HG03097 (cell line): Measurements from ENCODE around the gene SKA1.

ENCODE experiments used
- ATAC-seq: cut with Tn5 transposase; IDR thresholded peaks from one replicate; pipeline ENCODE4 v1.9.1; 2021; ENCODE audit not compliant: unreplicated experiment, low FRiP score

SKA1 gene

GRCh38 chr18:50374753-50375391 is at the start of gene SKA1:
Gene SKA1, plus strand, starts transcription at chr18:50375046. Its CDS starts 785 bp downstream, at chr18:50375831.
- peak; percentile 89 for ATAC-seq

- ATAC-seq = no peak
These were observed 46.9 kb upstream of the SKA1 start for GRCh38 chr18:50327983-50328382.

- ATAC-seq = no peak
These were observed 44.7 kb upstream of the SKA1 start for GRCh38 chr18:50330176-50330575.

- no peak for ATAC-seq
These were observed 43.2 kb upstream of the SKA1 start for GRCh38 chr18:50331691-50332090.

GRCh38 chr18:50334546-50335152 is 40.2 kb upstream of the SKA1 start:
- peak; percentile 65 for ATAC-seq

GRCh38 chr18:50338122-50338521 is 36.7 kb upstream of the SKA1 start:
- no peak for ATAC-seq

GRCh38 chr18:50338715-50339114 is 36.1 kb upstream of the SKA1 start:
- ATAC-seq = no peak

GRCh38 chr18:50340078-50340477 is 34.8 kb upstream of the SKA1 start:
- no peak for ATAC-seq

- no peak for ATAC-seq
These were observed 33.4 kb upstream of the SKA1 start for GRCh38 chr18:50341443-50341842.

- ATAC-seq = no peak
These were observed 24.1 kb upstream of the SKA1 start for GRCh38 chr18:50350699-50351098.

- peak; percentile 76 for ATAC-seq
These were observed 18.6 kb upstream of the SKA1 start for GRCh38 chr18:50356036-50356945.

GRCh38 chr18:50358844-50359243 is 16.0 kb upstream of the SKA1 start:
- ATAC-seq = no peak

GRCh38 chr18:50359806-50360205 is 15.0 kb upstream of the SKA1 start:
- ATAC-seq = no peak

GRCh38 chr18:50360611-50361010 is 14.2 kb upstream of the SKA1 start:
- ATAC-seq = no peak

- ATAC-seq = no peak
These were observed 5.2 kb upstream of the SKA1 start for GRCh38 chr18:50369672-50370071.

GRCh38 chr18:50372743-50373142 is 2.1 kb upstream of the SKA1 start:
- no peak for ATAC-seq

GRCh38 chr18:50373561-50374219 is 1.2 kb upstream of the SKA1 start:
- no peak for ATAC-seq

GRCh38 chr18:50374220-50374752 is 560 bp upstream of the SKA1 start:
- ATAC-seq = peak; percentile 15

- ATAC-seq = no peak
These were observed 2.4 kb downstream of the SKA1 start for GRCh38 chr18:50377061-50377798.

- no peak for ATAC-seq
These were observed 14.1 kb downstream of the SKA1 start for GRCh38 chr18:50388988-50389387.
